Transverse colon (tissue), 3 donors: Measurements from ENCODE around the gene AGMO.

ENCODE experiments used
- POLR2A ChIP-seq: fragments of 450-650 bp; IDR thresholded peaks from one replicate; pipeline ENCODE4 v1.6.1; 2016; ENCODE audit warnings: antibody characterized with exemption, mild to moderate bottlenecking, moderate library complexity
- POLR2AphosphoS5 ChIP-seq, 3 donors: sonication (generic); formaldehyde crosslinking; IDR thresholded peaks; one replicate each; pipeline ENCODE4 v1.6.1; 2016; ENCODE audit warnings: antibody characterized with exemption in 3 of 3

DNA sequence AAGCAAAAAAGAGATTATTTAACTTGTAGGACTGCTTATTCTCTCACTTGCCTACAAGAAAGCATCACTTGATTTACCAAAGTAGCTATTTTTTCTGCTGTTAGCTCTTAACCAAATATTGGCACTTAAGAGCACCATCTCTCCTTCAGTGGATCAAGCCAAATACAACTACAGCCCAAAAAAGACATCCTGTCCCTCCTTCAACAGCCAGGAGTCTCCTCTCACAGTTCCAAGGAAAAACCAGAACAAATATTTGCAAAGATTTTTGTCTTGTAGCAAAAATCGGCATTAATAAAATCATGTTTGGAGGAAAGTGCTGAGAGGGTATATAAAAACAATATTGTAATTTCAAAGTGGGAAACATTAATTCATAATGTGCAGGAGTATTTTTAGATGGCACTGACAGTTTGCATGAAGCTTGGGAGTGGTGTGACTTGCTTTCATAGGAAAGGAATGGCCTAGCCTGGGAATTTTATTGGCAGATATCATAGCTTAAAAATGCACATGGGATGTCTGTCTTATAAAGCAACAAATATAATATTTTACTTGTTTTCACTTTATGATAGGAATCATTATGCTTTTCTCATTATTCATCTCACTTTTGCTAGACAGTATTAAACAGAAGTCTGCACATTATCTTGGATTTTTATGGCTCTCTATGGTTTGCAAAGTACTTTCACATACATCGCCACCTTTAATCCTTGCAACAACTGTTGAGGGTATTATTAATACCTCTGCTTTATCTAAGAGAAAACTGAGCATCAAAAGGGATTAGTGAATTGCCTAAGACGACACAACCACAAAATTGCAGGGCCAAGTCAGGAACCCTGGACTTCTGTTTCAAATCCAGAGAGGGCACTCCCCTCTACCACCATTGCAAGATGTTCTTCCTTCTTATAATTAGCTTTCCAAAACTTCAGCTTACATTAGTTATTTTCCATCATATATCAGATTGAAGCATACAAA, 103.5 kb downstream of the AGMO start:
- no peak for TF ChIP-seq POLR2A
- TF ChIP-seq POLR2AphosphoS5 (IDR thresholded peaks at IDR 0.05), result no peak
